HG02938 (cell line): ENCODE data around the gene RNF123.
"Not testable (repeated sequence)": the region's sequence is repeated elsewhere in the genome, so short reads cannot be mapped to it uniquely, and the experiment has no call there.

Experiments used
- ATAC-seq: cut with Tn5 transposase; IDR thresholded peaks from one replicate; pipeline ENCODE4 v1.9.1; 2021; ENCODE audit warnings: mild to moderate bottlenecking, moderate library complexity; ENCODE audit not compliant: unreplicated experiment

Gene RNF123

DNA sequence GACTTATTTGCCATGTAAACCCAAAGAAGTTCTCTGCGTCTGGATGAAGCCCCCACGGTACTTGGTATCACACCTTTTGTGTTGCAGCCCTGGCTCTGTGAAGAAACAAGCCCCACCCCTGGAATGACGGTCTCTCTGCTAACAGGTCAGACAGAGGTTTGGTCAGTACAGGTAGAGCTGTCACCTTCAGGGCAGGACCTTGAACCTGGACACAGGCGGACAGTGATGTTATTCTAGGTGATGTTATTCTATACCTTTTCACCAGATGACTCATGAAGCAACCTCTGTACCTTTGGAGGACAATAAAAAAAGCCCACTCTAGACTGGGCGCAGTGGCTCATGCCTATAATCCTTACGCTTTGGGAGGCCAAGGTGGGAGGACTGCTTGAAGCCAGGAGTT, 45.4 kb downstream of the RNF123 start:
- ATAC-seq: no peak

DNA sequence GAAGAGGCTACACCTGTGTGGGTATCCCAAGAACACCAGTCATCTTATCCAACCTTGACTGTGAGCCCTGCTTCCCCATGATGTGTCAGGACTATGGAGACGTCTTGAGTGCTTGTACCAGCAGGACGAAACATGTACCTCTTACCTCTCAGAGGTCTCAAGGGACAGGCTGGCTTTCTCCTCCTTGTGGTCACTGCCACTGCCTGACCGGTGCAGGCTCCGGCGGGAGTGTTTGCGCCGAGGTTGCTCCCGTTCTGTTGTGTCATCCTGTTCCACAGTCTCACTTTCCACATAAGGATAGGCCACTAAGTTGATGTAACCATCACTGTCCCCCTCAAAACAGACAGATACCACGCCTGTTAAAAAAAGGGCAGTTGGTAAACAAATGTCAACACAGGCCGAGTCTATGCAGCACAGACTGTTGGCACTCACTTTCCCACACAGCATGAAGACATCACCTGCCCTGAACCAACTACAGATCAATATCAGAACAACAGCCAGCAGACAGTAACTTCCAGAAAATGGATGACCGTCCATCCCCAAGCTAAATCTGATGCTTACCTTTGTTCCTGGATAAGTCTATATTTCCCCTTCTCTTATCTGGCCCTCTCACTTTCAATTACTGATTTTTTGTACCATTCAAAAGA, 48.8 kb downstream of the RNF123 start:
- no peak for ATAC-seq

DNA sequence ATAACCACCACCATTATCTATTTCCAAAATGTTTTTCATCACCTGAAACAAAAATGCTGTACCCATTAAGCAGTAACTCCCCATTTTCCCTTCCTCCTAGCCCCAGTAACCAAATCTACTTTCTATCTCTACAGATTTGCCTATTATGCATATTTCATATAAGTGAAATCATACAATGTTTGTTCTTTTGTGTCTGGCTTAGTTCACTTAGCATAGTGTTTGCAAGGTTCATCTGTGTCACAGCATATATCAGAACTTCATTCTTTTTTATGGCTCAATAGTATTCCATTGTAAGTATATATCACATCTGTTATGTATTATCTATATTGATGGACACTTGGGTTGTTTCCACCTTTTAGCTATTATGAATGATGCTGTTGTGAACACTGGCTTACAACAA, 51.1 kb downstream of the RNF123 start:
- no peak for ATAC-seq

DNA sequence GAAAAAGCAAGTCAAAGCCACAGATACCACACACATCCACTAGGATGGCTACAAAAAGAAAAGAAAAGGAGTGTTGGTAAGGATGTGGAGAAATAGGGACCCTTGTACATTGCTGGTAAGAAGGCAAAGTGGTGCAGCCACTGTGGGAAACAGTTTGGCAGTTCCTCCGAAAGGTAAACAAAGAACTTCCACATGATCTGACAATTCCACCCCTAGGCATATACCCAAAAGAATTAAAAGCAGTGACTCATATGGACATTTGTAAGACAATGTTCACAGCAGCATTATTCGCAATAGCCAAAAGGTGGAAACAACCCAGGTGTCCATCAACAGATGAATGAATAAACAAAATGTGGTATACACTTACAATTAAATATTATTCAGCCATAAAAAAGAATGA, 56.6 kb downstream of the RNF123 start:
- no peak for ATAC-seq

DNA sequence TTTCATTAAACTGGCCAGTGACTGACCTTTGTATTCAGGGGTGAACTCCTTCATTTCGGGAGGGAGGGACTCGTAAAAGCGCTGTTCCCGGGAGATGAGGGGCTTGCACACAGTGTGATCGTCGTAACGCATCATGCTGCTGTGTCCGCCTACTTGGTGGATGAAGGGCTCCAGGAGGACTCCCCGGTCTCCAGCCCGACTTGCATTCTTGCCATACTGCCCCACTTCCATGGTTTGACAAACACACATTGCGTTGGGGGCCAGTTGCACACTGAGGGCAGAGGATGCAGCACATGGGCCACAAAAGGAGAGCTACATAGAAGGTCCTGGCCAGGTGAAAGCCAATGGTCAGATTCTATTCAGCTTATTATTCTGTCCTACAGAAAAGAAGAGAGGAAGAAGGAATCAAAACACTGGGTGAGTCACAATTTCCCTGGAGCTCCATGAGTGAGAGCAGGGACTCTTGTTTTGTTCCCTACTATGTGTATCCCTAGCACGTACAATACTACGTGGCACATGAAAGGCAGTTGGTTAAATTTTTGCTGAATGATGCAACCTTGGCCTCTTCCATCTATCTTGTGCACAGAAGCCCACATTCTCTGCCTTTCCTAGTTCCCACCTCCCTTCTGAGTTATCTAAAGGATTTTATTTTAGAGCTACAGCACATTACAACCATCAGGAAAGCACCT, 58.6 kb downstream of the RNF123 start:
- ATAC-seq: no peak

DNA sequence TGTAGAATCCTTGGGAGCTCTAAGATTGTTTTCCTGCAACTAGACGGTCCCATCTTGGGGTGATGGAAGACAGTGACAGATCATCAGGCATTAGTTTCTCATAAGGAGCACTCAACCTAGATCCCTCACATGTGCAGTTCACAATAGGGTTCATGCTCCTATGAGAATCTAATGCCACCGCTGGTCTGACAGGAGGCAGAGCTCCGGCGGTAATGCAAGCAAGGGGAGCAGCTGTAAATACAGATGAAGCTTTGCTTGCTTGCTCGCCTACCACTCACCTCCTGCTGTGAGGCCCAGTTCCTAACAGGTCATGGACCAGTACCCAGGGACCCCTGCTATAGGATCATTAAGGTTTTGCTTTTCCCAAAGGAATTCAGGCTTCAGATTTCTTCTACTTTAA, 59.5 kb downstream of the RNF123 start:
- ATAC-seq: not testable (repeated sequence)

DNA sequence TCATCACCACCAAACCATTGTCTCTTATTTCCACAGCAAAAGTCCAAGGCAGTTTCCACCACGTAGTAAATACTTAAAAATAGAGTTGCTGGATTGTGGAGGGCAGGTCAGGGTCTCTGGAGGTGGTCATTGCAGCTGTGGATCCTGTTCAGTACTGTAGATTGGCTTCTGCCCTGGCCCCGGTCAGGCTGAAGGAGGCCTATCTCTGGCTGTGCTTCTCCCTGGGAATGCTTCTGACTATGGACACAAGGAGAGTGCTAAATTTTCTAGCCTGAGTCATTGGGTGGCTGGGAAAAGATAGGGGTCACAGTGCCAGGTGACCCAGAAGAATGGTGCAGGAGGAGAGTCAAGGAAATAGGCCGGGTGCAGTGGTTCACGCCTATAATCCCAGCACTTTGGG, 60.7 kb downstream of the RNF123 start:
- no peak for ATAC-seq

DNA sequence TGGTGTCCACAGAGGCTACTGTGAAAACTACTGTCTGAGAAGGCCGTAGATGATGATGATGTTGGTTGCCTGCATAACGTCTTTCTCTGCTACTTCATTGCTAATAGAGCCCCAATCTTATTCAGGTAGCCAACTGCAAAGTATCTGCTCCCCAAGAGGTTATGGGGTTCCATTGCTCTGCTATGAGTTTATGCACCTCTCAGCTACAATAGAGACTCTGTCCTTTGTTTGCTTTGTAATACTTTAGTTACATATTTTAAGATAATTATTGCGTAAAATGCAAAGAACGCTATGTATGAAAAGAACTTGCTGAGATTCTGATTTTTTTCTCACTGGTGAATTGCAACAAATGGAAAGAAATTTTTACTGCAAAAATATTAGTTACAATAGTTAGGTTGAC, 62.1 kb downstream of the RNF123 start:
- no peak for ATAC-seq

DNA sequence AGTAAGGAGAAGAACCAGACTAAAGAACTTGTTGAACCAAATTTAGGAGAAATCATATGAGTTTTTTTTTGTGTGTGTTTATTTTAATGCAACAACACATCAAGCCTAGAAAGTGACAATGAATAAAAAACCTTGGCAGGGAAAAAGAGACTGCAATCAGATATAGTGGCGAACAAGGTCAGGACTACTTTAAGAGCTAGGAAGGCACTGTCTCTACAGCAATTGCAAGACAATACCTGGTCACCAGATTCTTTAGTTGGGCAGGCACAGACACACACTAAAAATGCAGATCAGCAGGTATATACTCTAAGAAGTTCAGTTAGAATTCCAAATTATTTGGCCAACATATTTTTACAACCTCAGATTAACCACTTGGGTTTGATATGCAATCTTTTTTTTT, 65.2 kb downstream of the RNF123 start:
- ATAC-seq: no peak

DNA sequence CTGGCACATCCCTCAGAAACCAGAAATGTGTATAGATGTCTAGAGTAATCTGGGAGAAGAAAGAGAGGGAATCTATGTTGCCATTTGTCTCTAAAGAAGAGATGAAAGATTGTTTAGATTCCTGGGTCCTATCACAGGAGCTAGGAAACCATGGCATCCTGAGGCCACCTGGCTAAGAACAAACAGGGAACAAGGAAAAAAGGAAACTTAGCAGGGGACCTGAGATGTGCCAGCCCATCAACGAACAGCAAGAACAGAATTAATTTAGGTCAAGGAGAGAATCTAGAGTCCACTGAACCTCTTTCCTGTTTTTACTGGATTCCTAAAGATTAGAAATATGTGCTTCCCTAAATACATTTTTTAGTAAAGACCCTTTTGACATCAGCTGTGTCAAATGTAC, 66.7 kb downstream of the RNF123 start:
- ATAC-seq: no peak

DNA sequence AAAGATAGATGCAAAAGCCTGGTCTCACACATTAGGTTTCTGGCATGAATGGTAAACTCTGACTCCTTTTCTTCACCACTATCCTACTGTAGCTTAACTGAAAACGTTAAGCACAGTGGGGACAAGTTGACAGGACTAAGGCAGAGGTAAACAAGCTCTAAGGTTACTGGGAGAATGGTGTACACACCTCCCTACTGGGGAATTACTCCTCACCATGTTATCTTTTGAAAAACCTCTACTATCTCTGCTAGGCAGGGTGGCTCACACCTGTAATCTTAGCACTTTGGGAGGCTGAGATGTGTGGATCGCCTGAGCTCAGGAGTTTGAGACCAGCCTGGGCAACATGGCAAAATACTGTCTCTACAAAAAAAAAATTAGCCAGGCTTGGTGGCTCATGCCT, 67.8 kb downstream of the RNF123 start:
- no peak for ATAC-seq

DNA sequence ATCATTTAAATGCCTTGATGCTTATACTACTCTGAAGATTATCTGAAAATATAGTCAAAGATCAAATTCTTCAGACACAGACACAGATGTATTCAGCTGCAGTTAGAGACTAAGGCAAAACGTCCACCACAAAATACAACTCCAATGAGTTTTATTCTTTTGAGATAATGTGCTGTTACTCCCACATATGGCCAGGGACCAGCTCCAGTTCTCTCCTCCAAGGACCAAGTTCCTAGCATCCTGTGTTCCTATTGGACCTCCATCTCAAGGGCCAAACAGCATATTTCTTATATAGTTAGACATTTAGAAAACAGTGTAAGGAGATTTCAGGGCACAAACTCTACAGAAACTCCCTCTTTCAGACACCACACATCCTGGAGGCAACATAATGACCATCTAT, 69.9 kb downstream of the RNF123 start:
- no peak for ATAC-seq

DNA sequence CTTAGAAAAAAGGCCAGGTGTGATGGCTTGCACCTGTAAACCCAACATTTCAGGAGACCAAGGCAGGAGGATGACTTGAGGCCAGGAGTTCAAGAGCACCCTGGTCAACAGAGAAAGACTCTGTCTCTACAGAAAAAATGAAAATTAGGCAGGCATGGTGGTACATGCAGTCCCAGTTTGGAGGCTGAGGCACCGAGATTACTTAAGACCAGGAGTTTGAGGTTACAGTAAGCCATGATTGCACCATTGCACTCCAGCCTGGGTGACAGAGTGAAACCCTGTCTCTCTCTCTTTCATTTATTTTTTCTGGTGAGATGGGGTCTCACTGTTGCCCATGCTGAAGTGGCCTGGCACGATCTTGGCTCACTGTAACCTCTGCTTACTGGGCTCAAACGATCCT, 72.3 kb downstream of the RNF123 start:
- no peak for ATAC-seq

DNA sequence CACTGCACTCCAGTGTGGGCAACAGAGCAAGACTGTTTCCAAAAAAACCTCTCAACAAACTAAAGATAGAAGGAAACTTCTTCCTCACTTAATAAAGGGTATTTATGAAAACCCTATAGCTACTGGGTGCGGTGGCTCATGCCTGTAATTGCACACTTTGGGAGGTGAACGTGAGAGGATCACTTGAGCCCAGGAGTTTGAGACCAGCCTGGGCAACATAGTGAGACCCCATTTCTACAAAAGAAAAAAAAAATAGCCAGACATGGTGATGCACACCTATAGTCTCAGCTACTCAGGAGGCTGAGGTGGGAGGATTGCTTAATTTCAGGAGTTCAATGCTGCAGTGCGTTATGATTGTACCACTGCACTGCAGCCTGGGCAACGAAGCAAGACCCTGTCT, 74.6 kb downstream of the RNF123 start:
- ATAC-seq: no peak

DNA sequence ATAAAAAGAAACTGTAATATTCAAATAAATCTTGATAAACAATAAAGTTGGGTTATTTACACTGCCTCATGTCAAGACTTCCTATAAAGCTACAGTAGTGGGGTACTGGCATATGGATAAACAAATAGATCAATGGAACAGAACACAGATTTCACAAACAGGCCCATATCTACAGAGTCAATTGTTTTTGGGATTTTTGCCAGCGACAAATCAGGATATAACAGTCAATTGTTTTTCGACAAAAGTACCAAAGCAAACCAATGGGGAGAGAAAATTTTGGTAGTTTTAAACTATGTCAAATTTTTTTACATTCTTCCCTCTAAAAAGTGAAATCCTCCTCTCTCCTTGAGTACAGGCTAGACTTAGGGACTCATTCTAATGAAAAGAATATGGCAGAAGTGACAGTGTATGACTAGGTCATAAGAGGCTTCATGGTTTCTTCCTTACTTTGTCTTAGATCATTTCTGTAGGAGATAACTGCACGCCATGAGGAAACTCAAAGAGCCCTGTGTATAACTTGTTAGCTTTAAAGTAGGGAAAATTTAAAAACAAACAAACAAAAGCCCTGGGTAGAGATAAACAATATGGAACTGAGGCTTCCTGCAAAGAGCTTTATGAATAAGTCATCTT, 80.0 kb downstream of the RNF123 start:
- no peak for ATAC-seq

DNA sequence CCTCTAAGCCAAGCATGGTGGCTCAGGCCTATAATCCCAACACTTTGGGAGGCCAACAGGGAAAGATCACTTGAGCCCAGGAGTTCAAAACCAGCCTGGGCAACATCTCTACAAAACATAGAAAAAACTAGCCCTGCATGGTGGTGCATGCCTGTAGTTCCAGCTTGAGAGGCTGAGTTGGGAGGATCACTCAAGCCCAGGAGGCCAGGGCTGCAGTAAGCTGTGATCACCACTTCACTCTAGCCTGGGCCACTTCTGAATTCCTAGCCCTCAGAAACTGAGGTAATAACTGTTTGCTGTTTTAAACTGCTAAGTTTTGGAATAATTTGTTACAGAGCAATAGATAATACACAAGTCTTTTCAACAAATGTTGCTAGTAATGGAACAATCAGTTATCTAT, 80.6 kb downstream of the RNF123 start:
- no peak for ATAC-seq
